Hepatic stellate cell (primary cell): ENCODE results near the gene BMPR1A.
"Not testable (repeated sequence)": the region's sequence is repeated elsewhere in the genome, so short reads cannot be mapped to it uniquely, and the experiment has no call there.

ENCODE experiments used
- DNase-seq: peaks from one replicate; pipeline ENCODE4 v3.0.0; 2011; ENCODE audit warnings: low spot score

The BMPR1A gene

DNA sequence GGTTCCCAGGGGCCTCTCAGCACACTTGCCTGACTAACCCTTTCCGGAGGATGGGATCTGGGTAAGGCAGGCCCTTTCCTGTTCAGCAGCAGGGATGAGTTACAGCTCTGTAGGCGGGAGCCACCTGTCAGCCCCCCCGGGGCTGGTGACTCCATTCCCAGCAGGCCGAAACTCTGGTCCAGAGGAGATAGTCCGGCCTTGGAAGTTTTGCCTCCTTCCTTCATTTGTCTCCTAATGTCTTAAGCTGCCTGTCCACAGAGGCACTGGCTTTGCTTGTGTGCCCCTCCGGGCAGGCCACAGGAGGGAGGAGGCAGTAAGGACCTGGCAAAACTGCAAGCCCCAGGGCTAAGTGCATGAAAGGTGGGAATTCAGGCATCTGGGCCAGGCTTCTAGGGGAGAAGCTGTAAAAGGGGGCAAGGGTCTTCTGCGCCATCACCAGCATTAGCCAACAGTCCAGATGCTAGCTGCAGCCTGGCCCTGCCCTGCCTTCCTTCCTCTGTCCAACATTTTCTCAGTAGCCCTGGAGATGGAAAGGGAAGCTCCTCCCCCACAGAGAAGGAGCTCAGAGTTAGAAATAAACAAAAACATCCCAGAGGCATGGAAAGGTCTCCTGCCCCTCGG is 213.1 kb downstream of the BMPR1A start:
- DNase-seq = peak; percentile 58

DNA sequence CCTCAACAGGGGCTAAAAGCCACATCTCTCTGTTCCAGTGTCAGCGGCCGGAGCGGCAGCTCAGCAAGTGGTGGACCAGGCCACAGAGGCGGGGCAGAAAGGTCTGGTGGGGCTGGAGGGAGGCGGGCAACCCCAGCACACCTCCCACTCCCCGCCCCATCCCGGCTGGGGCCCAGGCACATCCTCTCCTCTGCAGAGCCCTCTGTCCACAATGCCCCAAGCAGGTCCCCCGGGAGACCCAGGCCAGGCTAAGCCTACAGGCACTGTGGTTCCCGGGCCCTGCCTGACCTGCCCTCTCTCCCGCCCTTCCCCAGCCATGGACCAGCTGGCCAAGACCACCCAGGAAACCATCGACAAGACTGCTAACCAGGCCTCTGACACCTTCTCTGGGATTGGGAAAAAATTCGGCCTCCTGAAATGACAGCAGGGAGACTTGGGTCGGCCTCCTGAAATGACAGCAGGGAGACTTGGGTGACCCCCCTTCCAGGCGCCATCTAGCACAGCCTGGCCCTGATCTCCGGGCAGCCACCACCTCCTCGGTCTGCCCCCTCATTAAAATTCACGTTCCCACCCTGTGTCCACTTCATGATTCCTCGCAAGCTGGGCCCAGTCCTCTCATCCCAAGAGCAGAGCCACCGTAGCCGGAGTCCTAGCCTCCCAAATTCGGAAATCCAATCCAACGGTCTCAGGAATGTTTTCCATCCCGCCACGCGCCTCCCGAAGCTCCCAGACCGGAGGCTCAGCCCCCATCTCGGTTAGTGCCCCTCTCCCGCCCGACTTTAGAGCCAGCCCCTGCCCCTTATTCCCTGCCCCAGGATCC is 214.0 kb downstream of the BMPR1A start:
- peak; percentile 83 for DNase-seq

DNA sequence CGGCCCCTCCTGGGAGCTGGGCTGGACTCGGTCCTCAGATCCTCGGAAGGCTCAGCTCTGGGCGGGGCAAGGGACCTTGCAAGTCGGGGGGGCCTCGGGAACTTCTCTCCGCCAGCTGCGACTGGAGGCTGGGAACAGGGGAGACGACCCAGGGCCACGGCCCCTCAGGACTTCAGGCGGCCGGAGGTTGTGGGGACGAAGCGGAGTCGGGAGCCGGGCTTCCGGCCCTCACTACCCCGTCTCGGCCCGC is 214.5 kb downstream of the BMPR1A start:
- no peak for DNase-seq

DNA sequence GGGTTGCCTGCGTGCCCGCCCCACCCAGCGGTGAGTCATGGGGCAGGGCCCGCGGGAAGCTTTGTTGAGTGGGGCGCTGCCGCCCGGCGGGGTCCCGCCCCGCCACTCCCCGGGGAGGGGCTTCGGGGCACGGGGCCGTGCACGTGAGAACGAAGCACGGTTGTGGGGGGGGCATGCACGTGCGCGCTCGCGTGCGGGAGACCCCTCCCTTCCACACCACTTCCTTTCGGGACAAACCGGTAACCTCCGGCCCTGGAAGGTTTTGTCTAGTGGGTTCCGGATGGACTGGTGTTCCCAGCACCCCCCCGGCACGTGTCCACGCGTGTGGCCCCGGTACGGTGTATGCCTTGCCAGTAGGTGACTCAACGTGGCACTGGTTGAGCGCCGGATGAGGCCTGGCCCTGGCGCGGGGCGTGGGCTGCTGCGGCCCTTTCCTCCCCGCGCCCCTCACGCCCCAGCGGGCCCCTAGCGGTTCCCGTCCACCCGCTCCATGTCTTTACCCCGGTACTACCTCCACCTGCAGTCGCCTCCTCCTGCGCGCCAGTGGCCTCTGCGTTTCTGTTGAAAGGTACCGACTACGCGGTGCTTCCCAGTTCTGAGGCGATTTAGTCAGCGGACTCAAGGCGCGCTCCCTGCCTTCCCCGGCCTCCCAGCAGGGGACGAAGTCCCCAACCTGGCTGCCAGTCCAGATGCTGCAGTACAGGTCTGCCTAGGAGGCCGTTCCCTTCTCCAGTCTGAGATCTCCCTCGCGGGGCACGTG is 215.0 kb downstream of the BMPR1A start:
- DNase-seq = peak; percentile 93

DNA sequence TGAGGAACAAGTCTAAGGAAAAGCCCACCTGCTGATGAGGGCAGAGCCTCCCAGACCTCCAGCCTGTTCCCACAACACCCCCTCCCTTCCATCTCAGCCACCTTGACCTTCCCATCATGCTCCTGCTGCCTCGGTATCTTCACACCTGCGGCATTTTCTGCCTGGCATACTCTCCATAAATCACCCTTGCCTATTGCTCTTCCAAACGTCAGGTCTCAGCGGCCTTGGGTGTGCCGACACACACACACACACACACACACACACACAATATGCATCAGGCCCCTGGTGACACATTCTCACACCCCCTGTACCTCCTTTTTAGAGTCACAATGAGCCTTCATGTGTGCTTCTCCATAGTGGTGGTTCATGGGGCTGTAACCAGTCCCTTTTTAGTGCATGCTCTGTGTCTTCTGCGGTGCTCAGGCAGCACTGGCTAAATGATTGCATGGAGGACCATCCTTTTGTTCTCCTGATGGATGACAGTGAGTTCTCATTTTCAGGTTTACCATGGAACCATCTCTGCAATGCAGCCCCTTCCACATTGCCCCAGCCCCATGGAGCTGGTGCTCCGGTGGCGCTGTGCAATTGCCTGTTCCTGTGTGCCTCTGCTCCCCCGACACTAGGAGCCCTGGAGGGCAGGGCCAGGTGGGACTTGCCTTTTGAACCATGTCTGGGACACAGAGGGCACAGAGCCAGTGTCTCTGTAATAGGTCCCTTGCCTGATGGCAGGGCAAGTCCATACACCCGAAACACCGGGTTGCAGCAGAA is 216.4 kb downstream of the BMPR1A start:
- no peak for DNase-seq

DNA sequence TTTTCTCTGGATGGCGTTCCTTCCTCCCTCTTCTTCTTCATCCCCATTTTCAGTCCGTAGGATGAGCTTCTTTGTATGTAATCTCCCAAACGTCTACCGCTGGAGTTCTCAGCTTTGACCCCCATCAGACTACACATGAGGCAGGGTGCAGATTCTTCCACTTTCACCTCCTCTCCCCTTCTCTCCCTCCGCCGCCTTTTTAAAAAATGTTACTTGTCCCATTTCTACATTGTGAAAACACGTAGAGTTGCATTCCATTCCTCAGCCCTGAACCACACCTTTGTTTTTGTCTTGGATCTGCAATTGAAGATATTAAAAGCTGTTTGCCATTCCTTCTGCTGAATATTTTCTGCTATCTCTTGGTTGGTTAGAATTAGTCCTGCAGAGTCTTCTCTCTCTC is 218.1 kb downstream of the BMPR1A start:
- DNase-seq = no peak

DNA sequence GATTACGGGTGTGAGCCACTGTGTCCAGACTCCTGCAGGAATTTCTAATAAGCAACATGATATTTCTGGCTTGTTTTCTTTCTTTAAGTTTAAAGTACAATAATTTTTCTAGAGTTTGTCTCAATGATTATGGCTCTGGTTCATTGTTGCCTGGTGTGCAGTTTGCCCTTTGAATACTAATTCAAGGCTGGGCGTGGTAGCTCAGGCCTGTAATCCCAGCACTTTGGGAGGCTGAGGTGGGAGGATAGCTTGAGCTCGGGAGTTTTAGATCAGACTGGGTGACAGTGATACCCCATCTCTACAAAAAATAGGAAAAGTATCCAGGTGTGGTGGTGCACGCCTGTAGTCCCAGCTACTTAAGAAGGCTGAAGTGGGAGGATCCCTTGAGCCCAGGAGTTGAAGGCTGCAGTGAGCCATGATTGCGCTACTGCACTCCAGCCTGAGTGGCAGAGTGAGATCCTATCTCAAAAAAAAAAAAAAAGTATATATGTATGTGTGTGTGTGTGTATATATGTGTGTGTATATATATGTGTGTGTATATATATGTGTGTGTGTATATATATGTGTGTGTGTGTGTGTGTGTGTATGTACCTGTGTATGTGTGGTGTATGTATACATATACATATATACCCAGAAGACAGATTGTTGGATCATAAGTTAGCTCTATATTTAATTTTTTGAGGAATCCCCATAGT is 220.1 kb downstream of the BMPR1A start:
- no peak for DNase-seq

DNA sequence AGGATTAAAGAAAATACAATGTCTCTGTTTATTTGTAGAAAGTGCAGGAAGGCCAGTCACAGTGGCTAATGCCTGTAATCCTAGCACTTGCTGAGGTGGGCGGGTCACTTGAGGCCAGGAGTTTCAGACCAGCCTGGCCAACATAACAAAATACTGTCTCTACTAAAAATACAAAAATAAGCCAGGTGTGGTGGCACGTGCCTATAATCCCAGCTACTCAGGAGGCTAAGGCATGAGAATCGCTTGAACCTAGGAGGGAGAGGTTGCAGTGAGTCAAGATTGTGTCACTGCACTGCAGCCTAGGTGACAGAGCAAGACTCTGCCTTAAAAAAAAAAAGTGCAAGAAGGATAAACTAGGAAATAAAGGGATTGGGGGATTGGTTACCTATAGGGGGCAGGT is 222.0 kb downstream of the BMPR1A start:
- not testable (repeated sequence) for DNase-seq

DNA sequence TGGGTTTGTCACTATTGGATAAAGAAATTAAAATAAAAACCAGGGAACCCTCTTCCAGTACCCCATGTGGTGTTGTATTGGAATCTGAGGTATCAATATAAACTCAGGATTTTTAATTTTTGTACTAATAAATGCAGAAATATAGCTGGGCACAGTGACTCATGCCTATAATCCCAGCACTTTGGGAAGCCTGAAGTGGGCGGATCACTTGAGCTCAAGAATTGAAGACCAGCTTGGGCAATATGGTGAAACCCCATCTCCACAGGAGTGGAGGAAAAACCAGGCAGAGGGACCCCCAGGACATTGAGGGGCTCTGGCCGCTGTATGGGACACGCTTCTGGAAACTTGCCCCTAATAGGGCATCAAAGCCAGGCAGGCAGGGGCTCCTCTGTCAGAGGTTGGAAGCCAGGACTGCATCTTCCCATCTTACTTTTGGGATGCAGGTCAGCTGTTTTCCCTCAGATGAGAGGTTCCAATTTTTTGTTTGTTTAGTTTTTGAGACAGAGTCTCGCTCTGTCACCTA is 222.9 kb downstream of the BMPR1A start:
- DNase-seq = no peak

DNA sequence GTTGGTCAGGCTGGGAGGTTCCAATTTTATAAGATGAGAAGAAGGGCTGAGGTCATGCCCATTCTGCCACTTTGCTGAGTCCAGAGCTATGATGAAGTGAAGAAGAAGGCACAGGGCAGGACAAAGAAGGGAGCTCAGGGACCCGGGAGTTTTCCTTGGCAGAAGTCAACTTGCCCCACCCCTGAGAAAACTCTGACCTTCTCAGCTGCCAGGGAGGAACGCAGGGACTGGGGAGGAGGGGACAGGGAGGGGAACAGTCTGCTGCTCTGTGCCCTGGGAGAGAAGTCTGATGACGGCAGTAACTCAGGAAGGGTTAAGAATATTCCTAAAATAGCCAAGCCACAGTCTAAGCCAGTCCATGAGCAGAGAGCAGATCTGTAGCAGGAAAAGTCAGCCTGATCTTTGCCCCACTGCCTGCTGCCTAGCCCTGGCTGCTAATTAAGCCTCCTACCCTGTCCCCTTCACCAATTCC is 223.6 kb downstream of the BMPR1A start:
- peak; percentile 50 for DNase-seq

DNA sequence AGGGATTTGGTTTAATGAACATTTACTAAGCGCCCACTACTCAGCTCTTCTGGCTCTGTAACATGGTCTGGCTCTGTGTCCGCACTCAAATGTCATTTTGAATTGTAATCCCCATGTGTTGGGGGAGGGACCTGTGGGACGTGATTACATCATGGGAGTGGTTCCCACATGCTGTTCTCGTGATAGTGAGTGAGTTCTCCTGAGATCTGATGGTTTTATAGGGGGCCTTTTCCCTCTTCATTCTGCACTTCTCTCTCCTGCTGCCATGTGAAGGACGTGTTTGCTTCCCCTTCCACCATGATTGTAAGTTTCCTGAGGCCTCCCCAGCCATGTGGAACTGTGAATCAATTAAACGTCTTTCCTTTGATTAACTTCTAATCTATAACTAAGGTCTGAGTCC is 224.6 kb downstream of the BMPR1A start:
- DNase-seq = not testable (repeated sequence)

DNA sequence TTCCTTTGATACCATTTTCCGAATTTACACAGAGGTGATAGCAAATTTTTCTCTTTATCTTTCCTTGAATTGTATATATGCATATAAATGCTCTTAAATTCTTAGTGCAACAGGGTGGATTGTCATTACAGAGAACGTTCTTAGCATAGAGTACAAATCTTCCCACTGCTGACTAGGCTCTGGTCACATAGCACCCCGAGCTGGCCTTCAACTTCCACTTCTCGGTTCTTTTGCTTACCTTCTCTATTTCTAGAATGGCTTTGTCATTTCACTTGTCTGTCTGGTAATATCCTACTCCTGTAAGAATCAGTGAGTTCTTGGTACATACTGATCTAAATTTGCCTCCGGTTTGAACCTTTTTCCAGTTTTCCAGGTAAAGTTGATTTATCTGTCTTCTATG is 225.3 kb downstream of the BMPR1A start:
- DNase-seq = no peak
